Measurements from ENCODE around the gene RAB30. TPM values are rescaled to one million over a fixed set of nuclear protein-coding genes. Genes with fewer than 3 reads are reported as not detected.
A peak's percentile ranks its signal among the peaks of the same experiment; 100 is the strongest.

The RAB30 gene
- total RNA-seq, 1 experiment from 2014 or later, result 15.0 TPM

DNA sequence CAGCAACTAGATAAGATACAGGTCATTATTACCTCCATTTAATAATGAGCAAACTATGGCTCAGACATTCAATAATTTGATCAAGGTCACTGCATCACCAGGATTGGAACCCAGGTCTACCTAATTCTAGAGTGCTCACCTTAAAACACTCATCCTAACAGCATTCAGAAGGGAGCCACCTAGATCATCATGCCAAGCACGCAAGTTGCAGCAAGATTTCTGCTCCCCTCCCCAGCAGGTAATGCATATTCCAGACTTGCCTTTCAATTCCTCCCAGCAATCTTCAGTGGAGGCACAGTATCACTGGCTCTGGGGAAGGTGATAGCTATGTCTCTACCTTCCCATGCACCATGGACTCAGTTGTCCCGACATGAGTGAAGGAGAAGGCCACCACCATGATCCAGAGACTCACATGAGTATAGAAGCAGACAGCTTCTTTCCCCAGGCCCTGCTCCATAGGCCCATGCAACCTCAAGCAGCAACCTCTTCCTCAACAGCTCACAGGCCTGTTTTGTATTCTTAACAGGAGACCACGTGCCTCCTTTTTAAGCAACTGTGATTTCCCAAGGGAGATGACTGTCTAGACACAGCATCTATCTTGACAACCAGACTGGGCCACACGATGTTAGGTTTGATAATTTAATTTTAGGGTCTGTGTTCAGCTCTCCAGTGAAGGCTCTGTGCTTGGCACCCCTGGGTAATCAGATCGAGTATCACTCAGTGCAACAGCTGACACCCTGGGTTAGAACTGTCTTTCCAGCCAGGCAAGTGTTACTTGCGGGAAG is 36.4 kb downstream of the RAB30 start:
- Histone ChIP-seq H3K9me3 (ENCODE audit: low read depth, low read length, poor library complexity, severe bottlenecking) (no peaks in the 10 kb centered on the region), H3K27me3 (replicated peaks; ENCODE audit: insufficient read depth, low read depth, low read length, poor library complexity) (no peaks in the 10 kb centered on the region), H3K4me3 (ENCODE audit: low read depth, low read length, poor library complexity, severe bottlenecking) (no peak overlapping the region), H3K27ac (ENCODE audit: low read depth, low read length, poor library complexity, severe bottlenecking) (no peak overlapping the region), H3K4me1 (ENCODE audit: insufficient read depth, low read length, poor library complexity, severe bottlenecking) (peaks cover 32% of the 10 kb centered on the region), H3K36me3 (ENCODE audit: insufficient read depth, low read length, poor library complexity, severe bottlenecking) (no peaks in the 10 kb centered on the region)
- intact Hi-C loops (cut with micrococcal nuclease; ENCODE audit: unreplicated experiment), result no loop called here
- peak; percentile 54 for DNase-seq (ENCODE audit: low spot score)
- no TSS peak for BruUV-seq (replicated peaks)
- CTCF ChIA-PET, result no interaction called here
- POLR2A ChIA-PET (ENCODE audit: low non-redundant PET), result no interaction called here
- no peak for TF ChIP-seq EZH2 (IDR thresholded peaks at IDR 0.05; ENCODE audit: borderline replicate concordance, low read depth, low read length, poor library complexity, severe bottlenecking)
- TF ChIP-seq CTCF (conservative IDR thresholded peaks at IDR 0.05; ENCODE audit: low read depth, low read length), result no peak

GRCh38 chr11:83034673-83035014 is 37.1 kb downstream of the RAB30 start:
- intact Hi-C loops (cut with micrococcal nuclease; ENCODE audit: unreplicated experiment), result no loop called here
- CTCF ChIA-PET, result no interaction called here
- BruUV-seq (replicated peaks), result no TSS peak
- H3K27ac ChIP-seq (ENCODE audit: low read depth, low read length, poor library complexity, severe bottlenecking), result peak overlapping the region; percentile 8
- H3K4me1 ChIP-seq (ENCODE audit: insufficient read depth, low read length, poor library complexity, severe bottlenecking), result peaks cover 32% of the 10 kb centered on the region
- H3K4me3 ChIP-seq (ENCODE audit: low read depth, low read length, poor library complexity, severe bottlenecking), result no peak overlapping the region
- no peaks in the 10 kb centered on the region for H3K36me3 ChIP-seq (ENCODE audit: insufficient read depth, low read length, poor library complexity, severe bottlenecking)
- H3K27me3 ChIP-seq (replicated peaks; ENCODE audit: insufficient read depth, low read depth, low read length, poor library complexity), result no peaks in the 10 kb centered on the region
- POLR2A ChIA-PET (ENCODE audit: low non-redundant PET), result no interaction called here
- TF ChIP-seq EZH2 (IDR thresholded peaks at IDR 0.05; ENCODE audit: borderline replicate concordance, low read depth, low read length, poor library complexity, severe bottlenecking), result no peak
- no peak for TF ChIP-seq CTCF (conservative IDR thresholded peaks at IDR 0.05; ENCODE audit: low read depth, low read length)
- H3K9me3 ChIP-seq (ENCODE audit: low read depth, low read length, poor library complexity, severe bottlenecking), result no peaks in the 10 kb centered on the region
- no peak for DNase-seq (ENCODE audit: low spot score)

DNA sequence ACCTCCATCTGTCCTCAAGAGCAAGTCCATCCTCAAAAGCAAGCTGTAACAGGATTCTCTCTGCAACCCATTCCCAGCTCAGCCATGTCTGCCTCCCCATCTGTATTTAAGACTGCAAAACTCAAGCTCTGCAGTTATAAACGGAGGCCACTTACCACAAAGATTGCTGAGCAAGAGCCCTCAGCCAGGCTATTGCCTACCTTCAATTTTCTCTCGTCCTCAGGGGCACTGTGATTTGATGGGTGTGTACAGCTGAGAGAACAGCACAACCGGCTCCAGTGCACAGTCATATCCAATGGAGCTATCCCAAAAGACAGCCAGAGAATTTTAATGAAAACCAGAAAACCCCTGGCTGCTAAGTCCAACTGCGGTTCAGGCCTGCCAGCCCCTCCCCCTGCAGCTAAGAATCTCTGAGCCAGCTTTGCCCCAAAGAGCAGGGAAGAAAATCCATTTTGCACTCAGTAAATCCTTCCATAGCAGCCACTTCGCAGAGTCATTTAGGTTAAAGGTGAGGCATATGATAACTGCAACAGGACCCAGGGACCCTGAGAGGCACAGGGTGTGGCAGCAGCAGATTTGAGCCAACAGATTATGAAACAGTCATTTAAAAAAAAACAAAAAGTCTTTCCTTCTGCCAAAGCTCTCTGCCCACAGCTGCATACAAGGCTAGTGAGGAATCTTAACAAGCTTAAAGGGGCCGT is 37.6 kb downstream of the RAB30 start:
- Histone ChIP-seq H3K27me3 (replicated peaks; ENCODE audit: insufficient read depth, low read depth, low read length, poor library complexity) (no peaks in the 10 kb centered on the region), H3K4me1 (ENCODE audit: insufficient read depth, low read length, poor library complexity, severe bottlenecking) (peaks cover 32% of the 10 kb centered on the region), H3K36me3 (ENCODE audit: insufficient read depth, low read length, poor library complexity, severe bottlenecking) (no peaks in the 10 kb centered on the region), H3K27ac (ENCODE audit: low read depth, low read length, poor library complexity, severe bottlenecking) (peak overlapping the region; percentile 8), H3K4me3 (ENCODE audit: low read depth, low read length, poor library complexity, severe bottlenecking) (no peak overlapping the region), H3K9me3 (ENCODE audit: low read depth, low read length, poor library complexity, severe bottlenecking) (no peaks in the 10 kb centered on the region)
- DNase-seq (ENCODE audit: low spot score), result peak; percentile 47
- CTCF ChIA-PET, result no interaction called here
- BruUV-seq (replicated peaks), result no TSS peak
- no peak for TF ChIP-seq CTCF (conservative IDR thresholded peaks at IDR 0.05; ENCODE audit: low read depth, low read length)
- no peak for TF ChIP-seq EZH2 (IDR thresholded peaks at IDR 0.05; ENCODE audit: borderline replicate concordance, low read depth, low read length, poor library complexity, severe bottlenecking)
- POLR2A ChIA-PET (ENCODE audit: low non-redundant PET), result interaction anchor here (0.7 kb wide), 1 partner anchor 55 kb away, joined by 4 read pairs; no protein-coding TSS in a partner anchor
- intact Hi-C loops (cut with micrococcal nuclease; ENCODE audit: unreplicated experiment), result no loop called here

Measured in A673 (cell line).